ENCODE results near the gene HDAC4. TPM values are rescaled to one million over a fixed set of nuclear protein-coding genes. Genes with fewer than 3 reads are reported as not detected.
A peak's percentile ranks its signal among the peaks of the same experiment; 100 is the strongest.

Gene HDAC4
- total RNA-seq, 1 experiment from 2014 or later, result 61.5 TPM

GRCh38 chr2:239246723-239247122, 154.1 kb downstream of the HDAC4 start:
- H3K79me2 ChIP-seq (ENCODE audit: low read depth), result peaks cover 35% of the 10 kb centered on the region
- BruUV-seq (replicated peaks), result no TSS peak
- no peak for TF ChIP-seq EZH2 (IDR thresholded peaks at IDR 0.05; ENCODE audit: low read depth)
- H3F3A ChIP-seq (ENCODE audit: insufficient read depth, low read depth), result peaks cover 55% of the 10 kb centered on the region
- H4K20me1 ChIP-seq (ENCODE audit: insufficient read depth), result no peaks in the 10 kb centered on the region
- ChIA-PET CTCF (interaction anchor here (0.9 to 1.5 kb wide), 2 partner anchors 27 to 33 kb away, joined by 3 to 4 read pairs; no protein-coding TSS in a partner anchor), POLR2A (ENCODE audit: unreplicated experiment) (interaction anchor here (0.6 kb wide), 1 partner anchor 142 kb away, joined by 6 read pairs; no protein-coding TSS in a partner anchor)
- peak overlapping the region; percentile 95 for H3K27ac ChIP-seq
- H3K36me3 ChIP-seq (ENCODE audit: low read depth), result no peaks in the 10 kb centered on the region
- H3K4me2 ChIP-seq, result peak overlapping the region; percentile 81
- H3K4me1 ChIP-seq (replicated peaks; ENCODE audit: insufficient read depth), result peaks cover 46% of the 10 kb centered on the region
- H2AFZ ChIP-seq, result peak overlapping the region; percentile 56
- peak; percentile 75 to 79 for DNase-seq
- H3K9me2 ChIP-seq (ENCODE audit: insufficient read depth), result no peaks in the 10 kb centered on the region
- H3K9me3 ChIP-seq (ENCODE audit: insufficient read depth, low read depth), result no peaks in the 10 kb centered on the region
- intact Hi-C loops (cut with micrococcal nuclease; ENCODE audit: unreplicated experiment), result loop anchor here (1.0 to 2.0 kb wide), 3 partner anchors 11 to 154 kb away; partner anchors contain the start of gene HDAC4
- no peaks in the 10 kb centered on the region for H3K27me3 ChIP-seq (ENCODE audit: insufficient read depth, low read depth)
- peak overlapping the region; percentile 47; the same call in 1 of the 2 replicates for H3K4me3 ChIP-seq

DNA sequence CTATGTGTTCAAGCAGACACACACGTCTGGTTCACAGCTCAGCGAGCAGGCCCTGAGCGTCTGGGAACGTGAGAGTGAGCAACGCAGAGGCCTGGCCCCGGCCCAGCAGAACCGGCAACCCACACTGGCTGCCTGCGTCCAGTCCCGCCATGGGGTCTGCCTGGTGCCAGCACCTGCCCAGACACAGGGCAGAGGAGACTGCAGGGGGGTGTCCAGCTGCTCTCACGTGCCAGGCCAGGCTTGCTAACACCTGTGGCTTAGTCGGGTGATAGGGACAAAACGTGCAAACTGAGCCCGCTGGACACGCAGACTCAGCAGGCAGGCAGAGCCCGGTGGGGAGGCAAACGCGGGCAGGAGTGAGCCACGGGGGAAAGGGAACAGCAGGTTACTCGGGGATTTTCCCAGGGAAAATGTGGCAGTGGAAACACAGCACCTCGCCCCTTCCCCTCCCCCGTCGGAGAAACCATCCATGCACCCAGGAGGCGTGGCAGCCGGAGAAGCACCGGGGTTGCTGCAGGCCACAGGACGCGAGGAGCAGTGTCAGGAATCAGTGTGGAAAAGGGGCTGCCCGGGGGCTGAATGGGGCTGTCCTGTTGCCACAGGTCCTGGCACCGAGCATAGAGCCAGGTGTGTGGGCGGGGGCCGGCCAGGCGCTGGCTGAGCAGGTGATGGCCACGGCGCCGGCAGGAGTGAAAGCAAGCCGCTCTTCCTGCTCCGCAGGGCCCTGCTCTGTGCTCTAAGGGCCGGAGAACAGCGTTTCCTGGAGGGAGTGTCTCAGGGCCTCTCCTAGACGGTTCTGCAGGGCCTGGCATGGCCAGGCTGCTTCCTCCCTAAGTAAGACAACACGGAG, 154.7 kb downstream of the HDAC4 start:
- ChIA-PET POLR2A (ENCODE audit: unreplicated experiment) (no interaction called here), CTCF (interaction anchor here (1.5 kb wide), 1 partner anchor 28 kb away, joined by 4 read pairs; no protein-coding TSS in a partner anchor)
- DNase-seq, result peak; percentile 71 to 74
- Histone ChIP-seq H3K27me3 (ENCODE audit: insufficient read depth, low read depth) (no peaks in the 10 kb centered on the region), H3K36me3 (ENCODE audit: low read depth) (no peaks in the 10 kb centered on the region), H4K20me1 (ENCODE audit: insufficient read depth) (no peaks in the 10 kb centered on the region), H3K4me1 (replicated peaks; ENCODE audit: insufficient read depth) (peaks cover 46% of the 10 kb centered on the region), H3K9me3 (ENCODE audit: insufficient read depth, low read depth) (no peaks in the 10 kb centered on the region), H3K4me3 (peak overlapping the region; percentile 47; the same call in 1 of the 2 replicates), H3F3A (ENCODE audit: insufficient read depth, low read depth) (peaks cover 55% of the 10 kb centered on the region), H2AFZ (peak overlapping the region; percentile 3; the same call in 1 of the 2 replicates), H3K4me2 (peak overlapping the region; percentile 81), H3K27ac (peak overlapping the region; percentile 95), H3K79me2 (ENCODE audit: low read depth) (peaks cover 35% of the 10 kb centered on the region), H3K9me2 (ENCODE audit: insufficient read depth) (no peaks in the 10 kb centered on the region)
- intact Hi-C loops (cut with micrococcal nuclease; ENCODE audit: unreplicated experiment), result loop anchor here (2.0 kb wide), 1 partner anchor 155 kb away; the partner anchor contains the start of gene HDAC4
- TF ChIP-seq, protein P1, sequence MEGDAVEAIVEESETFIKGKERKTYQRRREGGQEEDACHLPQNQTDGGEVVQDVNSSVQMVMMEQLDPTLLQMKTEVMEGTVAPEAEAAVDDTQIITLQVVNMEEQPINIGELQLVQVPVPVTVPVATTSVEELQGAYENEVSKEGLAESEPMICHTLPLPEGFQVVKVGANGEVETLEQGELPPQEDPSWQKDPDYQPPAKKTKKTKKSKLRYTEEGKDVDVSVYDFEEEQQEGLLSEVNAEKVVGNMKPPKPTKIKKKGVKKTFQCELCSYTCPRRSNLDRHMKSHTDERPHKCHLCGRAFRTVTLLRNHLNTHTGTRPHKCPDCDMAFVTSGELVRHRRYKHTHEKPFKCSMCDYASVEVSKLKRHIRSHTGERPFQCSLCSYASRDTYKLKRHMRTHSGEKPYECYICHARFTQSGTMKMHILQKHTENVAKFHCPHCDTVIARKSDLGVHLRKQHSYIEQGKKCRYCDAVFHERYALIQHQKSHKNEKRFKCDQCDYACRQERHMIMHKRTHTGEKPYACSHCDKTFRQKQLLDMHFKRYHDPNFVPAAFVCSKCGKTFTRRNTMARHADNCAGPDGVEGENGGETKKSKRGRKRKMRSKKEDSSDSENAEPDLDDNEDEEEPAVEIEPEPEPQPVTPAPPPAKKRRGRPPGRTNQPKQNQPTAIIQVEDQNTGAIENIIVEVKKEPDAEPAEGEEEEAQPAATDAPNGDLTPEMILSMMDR (conservative IDR thresholded peaks at IDR 0.05), result no peak
- no peak for TF ChIP-seq EZH2 (IDR thresholded peaks at IDR 0.05; ENCODE audit: low read depth)
- no TSS peak for BruUV-seq (replicated peaks)

- TF ChIP-seq EZH2 (IDR thresholded peaks at IDR 0.05; ENCODE audit: low read depth), result no peak
- TF ChIP-seq, protein P1 (conservative IDR thresholded peaks at IDR 0.05), result no peak
- ChIA-PET CTCF (interaction anchor here (0.6 kb wide), 1 partner anchor 19 kb away, joined by 6 read pairs; no protein-coding TSS in a partner anchor), POLR2A (ENCODE audit: unreplicated experiment) (interaction anchor here (0.7 kb wide), 1 partner anchor 90 kb away, joined by 9 read pairs; no protein-coding TSS in a partner anchor)
- no peak for DNase-seq
- Histone ChIP-seq H3K27me3 (ENCODE audit: insufficient read depth, low read depth) (no peaks in the 10 kb centered on the region), H3K4me3 (no peak overlapping the region), H3K4me1 (replicated peaks; ENCODE audit: insufficient read depth) (peaks cover 46% of the 10 kb centered on the region), H3K79me2 (ENCODE audit: low read depth) (peaks cover 35% of the 10 kb centered on the region), H3K9me2 (ENCODE audit: insufficient read depth) (no peaks in the 10 kb centered on the region), H4K20me1 (ENCODE audit: insufficient read depth) (no peaks in the 10 kb centered on the region), H3F3A (ENCODE audit: insufficient read depth, low read depth) (peaks cover 55% of the 10 kb centered on the region), H3K27ac (peak overlapping the region; percentile 95; the same call in 1 of the 2 replicates), H3K4me2 (peak overlapping the region; percentile 81), H3K9me3 (ENCODE audit: insufficient read depth, low read depth) (no peaks in the 10 kb centered on the region), H2AFZ (no peak overlapping the region), H3K36me3 (ENCODE audit: low read depth) (no peaks in the 10 kb centered on the region)
- no TSS peak for BruUV-seq (replicated peaks)
- intact Hi-C loops (cut with micrococcal nuclease; ENCODE audit: unreplicated experiment), result no loop called here
These were observed 155.7 kb downstream of the HDAC4 start for GRCh38 chr2:239245107-239245506.
